Keratinocyte (primary cell): ENCODE measurements around the gene C11orf16.

Experiments used
- EZH2 ChIP-seq: IDR thresholded peaks from one replicate; pipeline ENCODE4 v1.6.1; 2012; ENCODE audit warnings: inconsistent platforms, mild to moderate bottlenecking, low read length, moderate library complexity
- TF ChIP-seq, protein P1 (sequence below), 3 experiments: IDR thresholded peaks in 1 of 3; conservative IDR thresholded peaks in 1 of 3; optimal IDR thresholded peaks in 1 of 3; 2 replicates in 2 of 3; 3 replicates in 1 of 3; pipeline versions ENCODE3 to v1.5.1; 2011; ENCODE audit warnings: low read length in 3 of 3, mild to moderate bottlenecking in 3 of 3, moderate library complexity in 2 of 3, control low read depth in 1 of 3, inconsistent platforms in 1 of 3; ENCODE audit not compliant: insufficient read depth in 2 of 3; ENCODE audit errors: extremely low read depth in 1 of 3

- TF ChIP-seq, protein P1, sequence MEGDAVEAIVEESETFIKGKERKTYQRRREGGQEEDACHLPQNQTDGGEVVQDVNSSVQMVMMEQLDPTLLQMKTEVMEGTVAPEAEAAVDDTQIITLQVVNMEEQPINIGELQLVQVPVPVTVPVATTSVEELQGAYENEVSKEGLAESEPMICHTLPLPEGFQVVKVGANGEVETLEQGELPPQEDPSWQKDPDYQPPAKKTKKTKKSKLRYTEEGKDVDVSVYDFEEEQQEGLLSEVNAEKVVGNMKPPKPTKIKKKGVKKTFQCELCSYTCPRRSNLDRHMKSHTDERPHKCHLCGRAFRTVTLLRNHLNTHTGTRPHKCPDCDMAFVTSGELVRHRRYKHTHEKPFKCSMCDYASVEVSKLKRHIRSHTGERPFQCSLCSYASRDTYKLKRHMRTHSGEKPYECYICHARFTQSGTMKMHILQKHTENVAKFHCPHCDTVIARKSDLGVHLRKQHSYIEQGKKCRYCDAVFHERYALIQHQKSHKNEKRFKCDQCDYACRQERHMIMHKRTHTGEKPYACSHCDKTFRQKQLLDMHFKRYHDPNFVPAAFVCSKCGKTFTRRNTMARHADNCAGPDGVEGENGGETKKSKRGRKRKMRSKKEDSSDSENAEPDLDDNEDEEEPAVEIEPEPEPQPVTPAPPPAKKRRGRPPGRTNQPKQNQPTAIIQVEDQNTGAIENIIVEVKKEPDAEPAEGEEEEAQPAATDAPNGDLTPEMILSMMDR (optimal IDR thresholded peaks at IDR 0.05 in 1 of 3, IDR thresholded peaks at IDR 0.05 in 1 of 3, conservative IDR thresholded peaks at IDR 0.05 in 1 of 3; ENCODE audit: extremely low read depth in 1 of 3, insufficient read depth in 2 of 3, low read length in 3 of 3) = no peak
- no peak for TF ChIP-seq EZH2
Observed at GRCh38 chr11:8910649-8911026, 22.1 kb downstream of the C11orf16 start.
